SHP77 (cell line): ENCODE measurements around the gene SPP1.
"Not testable (repeated sequence)": the region's sequence is repeated elsewhere in the genome, so short reads cannot be mapped to it uniquely, and the experiment has no call there.

ENCODE experiments used
- DNase-seq, 2 experiments: peaks; one replicate each; lab custom pipeline; 2025; lab: John Stamatoyannopoulos, UW

The SPP1 gene

DNA sequence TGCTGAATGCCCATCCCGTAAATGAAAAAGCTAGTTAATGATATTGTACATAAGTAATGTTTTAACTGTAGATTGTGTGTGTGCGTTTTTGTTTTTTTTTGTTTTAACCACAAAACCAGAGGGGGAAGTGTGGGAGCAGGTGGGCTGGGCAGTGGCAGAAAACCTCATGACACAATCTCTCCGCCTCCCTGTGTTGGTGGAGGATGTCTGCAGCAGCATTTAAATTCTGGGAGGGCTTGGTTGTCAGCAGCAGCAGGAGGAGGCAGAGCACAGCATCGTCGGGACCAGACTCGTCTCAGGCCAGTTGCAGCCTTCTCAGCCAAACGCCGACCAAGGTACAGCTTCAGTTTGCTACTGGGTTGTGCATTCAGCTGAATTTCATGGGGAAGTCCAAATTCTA is at the start of gene SPP1:
SPP1 (plus strand) TSS at position 249 of the 400 bp plus-strand sequence. CDS start 1,182 bp downstream, outside the sequence.
- peak; percentile 80 to 92 for DNase-seq

DNA sequence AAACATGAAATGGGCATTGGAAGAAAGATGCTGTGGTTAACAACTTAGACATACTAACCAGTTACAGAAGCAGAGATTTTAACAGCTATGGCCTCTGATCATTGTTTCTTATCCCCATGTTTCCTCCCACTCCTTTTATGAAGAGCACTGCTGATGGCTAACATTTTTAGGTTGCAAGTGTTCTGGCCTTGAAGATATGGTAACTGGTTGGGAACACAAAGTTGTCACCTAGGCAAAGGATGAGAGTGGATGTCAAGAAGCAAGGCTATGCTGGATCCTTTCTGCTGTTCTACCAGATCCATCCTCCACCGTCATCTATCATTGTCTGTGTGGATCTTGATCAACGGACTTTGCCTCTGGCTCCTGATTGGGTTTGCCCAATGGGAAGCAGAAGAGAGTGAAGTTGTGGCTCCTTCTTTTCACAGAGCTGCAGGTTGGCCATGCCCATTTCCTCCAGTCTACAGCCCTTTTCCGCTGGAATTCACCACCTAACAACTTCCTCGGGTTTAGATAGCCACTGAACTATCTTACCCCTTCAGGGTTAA is 48.9 kb upstream of the SPP1 start:
- no peak for DNase-seq

DNA sequence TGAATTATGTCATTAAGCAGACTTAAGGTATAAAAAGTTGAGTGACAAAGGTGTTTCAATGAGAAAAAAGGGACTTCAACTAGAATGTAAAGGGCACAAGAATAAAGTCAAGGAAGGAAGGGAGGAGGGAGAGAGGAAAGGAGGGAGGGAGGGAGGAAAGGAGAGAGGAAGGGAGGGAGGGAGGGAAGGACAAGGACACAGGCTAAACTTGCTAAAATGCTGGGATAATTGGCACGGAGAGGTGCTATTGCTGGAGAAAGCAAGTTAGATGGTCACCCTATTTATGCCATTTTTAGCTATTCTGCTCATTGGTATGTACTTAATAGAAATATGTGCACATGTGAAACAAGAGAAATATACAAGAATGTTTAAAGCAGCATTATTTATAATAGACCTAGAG is 44.9 kb upstream of the SPP1 start:
- no peak for DNase-seq

DNA sequence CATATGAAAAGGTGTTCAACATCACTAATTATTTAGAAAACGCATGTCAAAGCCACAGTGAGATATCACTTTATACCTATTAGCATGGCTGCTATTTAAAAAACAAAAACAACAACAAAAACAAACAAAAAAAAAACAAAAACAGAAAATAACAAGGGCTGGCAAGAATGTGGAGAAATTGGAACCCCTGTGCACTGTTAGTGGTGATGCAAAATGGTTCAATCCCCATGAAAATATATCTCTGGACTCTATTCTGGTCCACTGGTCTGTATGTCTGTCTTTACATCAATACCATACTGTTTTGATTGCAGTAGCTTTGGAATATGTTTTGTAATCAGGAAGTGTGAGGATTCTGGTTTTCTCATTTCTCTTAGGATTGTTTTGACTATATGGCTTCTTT is 43.6 kb upstream of the SPP1 start:
- DNase-seq = no peak

DNA sequence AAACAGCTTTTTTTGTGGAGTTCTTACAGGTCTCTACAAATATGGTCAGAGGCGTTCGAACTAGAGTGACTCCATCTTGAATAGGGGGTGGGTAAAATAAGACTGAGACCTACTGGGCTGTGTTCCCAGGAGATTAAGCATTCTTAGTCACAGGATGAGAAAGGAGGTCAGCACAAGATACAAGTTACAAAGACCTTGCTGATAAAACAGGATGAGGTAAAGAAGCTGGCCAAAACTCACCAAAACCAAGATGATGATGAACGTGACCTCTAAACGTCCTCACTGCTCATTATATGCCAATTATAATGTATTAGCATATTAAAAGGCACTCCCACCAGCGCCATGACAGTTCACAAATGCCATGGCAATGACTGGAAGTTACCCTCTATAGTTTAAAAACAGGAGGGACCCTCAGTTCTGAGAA is 42.8 kb upstream of the SPP1 start:
- no peak for DNase-seq

DNA sequence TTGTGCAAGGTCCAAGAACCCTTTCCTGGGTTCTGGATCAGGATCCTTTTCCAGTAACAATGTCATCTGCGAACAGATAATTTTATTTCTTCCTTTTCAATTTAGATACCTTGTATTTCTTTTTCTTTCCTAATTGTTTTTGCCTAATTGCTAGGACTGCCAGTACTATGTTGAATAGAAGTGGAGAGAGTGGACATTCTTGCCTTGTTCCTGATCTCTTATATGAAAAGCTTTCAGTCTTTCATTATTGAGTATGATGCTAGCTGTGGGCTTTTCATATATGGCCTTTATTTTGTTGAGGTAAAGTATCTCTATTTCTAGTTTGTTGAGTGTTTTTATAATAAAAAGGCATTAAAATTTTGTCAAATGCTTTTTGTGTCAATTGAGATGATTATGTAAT is 42.2 kb upstream of the SPP1 start:
- DNase-seq = no peak

DNA sequence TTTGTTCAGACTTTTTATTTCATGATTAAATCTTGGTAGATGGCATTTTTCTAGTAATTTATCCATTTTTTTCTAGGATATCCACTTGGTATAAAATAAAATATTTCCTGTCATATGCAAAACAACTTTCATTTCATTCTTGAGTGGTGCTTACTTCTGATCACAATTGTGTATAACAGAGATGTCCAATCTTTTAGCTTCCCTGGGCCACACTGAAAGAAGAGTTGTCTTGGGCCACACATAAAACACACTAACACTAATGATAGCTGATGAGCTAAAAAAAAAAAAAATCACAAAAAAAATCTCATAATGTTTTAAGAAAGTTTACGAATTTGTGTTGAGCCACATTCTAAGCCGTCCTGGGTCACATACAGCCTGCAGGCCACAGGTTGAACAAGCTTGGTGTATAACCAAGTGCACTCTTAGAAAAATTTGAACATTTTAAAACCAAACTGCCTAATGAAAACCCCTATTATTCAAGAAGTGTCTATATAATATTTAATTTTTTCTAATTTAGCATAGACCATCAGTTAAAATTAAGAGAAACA is 41.3 kb upstream of the SPP1 start:
- DNase-seq = no peak

DNA sequence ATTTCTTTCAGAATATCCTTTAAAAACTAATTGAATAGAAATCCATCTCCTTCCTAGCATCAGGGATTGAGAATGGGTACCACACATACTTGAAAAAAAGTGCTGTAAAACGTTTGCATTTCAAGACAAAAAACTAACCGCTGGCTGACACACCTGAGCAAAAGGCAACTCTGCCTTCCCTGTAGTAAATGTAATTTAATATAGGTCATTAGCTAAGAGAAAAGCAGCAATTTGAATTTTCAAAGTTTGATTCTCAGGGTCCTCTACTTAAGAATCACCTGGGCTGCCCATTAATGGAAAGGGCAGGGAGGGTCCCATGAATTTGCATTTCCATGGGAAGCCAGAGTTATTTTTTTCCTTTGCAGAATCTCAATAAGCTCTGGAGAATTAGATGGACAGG is 40.5 kb upstream of the SPP1 start:
- no peak for DNase-seq

DNA sequence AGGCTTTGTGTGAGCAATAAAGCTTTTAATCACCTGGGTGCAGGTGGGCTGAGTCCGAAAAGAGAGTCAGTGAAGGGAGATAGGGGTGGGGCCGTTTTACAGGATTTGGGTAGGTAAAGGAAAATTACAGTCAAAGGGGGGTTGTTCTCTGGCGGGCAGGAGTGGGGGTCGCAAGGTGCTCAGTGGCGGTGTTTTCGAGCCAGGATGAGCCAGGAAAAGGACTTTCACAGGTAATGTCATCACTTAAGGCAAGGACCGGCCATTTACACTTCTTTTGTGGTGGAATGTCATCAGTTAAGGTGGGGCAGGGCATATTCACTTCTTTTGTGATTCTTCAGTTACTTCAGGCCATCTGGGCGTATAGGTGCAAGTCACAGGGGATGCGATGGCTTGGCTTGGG is 39.6 kb upstream of the SPP1 start:
- not testable (repeated sequence) for DNase-seq

DNA sequence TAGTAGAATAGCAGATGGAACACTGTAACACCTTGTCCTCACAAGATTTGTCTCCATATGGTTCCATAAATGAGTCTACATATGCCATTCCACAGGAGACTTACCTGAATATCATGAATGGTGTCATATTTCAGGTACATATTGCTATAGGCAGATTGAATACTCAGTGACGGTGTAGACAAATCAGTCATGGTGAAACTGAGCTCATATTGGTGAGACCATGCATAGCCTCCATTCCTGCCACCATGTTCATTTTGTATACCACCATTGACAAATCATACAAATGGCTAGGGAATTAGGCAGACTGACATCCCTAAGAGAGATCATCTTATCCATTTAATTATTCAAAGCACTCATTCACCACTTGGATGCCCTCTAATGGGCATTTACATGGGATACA is 38.0 kb upstream of the SPP1 start:
- no peak for DNase-seq

DNA sequence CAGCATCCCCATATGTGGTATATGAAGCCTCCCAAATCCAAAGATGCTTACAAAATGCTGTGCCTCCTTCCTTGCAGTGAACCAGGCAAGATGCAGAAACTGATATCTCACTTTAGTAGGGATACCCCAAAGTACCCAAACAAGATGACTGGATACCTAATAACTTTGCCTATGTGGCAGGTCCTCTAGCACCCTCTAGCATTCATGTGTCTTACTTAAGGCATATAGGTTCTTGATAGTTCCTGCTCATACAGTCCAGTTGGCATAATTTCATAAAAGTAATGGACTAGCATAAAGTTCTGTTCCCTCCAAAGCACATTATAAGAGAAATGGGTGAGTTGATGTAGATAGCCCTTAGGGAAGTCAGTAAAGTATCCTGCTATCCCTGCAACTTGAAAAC is 36.8 kb upstream of the SPP1 start:
- DNase-seq = no peak

DNA sequence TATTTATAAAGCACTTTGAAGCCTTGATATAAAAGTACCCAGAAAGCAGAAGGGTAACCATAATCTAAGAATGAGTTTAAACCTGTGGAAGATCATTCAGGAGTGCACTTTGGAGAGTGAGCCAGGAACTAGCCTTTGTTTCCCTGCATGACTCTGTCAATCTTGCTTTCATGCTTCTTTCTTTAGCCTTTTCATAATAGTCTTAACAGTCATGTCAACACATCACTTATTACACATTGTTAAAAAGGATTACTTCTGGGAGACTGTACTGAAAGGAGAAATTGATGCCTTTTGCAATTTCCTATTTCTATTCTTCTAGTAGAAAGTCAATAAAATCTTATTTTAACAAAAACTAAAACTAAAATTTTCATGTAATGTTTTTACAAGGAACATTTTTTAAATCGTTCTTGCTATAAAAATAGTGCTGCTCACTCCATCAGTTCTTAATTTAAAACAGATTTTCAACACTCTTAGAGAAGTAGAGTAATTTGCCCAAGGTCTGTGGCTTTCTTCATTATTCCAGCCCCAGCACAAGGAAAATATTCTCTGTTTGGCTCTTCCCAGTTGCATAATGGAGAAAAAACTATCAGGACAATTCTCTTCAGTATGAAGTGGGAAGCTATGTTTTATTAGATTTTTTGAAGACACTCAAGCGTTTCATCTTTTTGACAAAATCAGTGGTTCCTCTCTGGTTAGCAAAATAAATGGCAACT is 35.4 kb upstream of the SPP1 start:
- no peak for DNase-seq

DNA sequence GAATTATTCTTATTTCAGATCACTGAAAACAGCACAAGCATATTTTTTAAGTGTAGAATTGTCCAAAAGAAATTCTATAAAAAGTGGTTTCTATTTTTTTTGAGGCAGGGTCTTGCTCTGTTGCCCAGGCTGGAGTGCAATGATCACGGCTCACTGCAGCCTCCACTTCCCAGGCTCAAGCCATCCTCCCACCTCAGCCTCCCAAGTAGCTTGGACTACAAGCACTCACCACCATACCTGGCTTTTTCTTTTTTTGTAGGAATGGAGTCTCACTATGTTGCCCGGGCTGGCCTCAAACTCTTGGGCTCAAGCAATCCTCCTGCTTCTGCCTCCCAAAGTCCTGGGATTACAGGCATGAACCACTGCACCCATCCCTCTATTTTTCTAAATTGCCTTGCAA is 34.7 kb upstream of the SPP1 start:
- not testable (repeated sequence) for DNase-seq

DNA sequence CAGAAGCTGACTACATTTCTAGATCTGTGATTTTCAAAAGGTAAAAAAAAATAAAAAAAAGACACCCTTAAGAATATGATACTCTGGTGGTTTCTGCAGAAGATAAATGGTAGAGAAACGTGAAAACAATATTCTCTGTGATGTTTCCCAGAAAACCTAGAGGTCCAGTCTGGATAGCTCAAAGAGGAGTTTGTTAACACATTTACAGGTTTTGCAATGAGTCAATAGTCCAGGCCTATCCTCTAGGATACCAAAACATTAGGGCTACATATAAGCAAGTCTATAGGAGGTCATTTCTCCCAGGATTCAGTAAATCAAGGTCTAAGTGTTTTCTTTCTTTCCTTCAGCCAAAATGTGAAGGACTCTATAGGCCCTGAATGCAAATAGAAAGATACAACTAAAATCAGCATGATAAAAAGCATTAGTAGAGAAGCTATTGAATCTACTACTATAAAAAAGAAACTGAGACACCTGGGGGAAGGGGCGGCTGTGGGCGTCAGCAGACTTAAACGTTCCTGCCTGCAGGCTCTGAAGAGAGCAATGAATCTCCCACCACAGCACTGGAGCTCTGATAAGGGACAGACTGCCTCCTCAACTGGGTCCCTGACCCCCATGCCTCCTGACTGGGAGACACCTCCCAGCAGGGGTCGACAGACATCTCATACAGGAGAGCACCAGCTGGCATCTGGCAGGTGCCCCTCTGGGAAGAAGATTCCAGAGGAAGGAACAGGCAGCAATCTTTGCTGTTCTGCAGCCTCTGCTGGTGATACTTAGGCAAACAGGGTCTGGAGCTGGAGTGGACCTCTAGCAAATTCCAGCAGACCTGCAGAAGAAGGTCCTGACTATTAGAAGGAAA is 33.7 kb upstream of the SPP1 start:
- no peak for DNase-seq

DNA sequence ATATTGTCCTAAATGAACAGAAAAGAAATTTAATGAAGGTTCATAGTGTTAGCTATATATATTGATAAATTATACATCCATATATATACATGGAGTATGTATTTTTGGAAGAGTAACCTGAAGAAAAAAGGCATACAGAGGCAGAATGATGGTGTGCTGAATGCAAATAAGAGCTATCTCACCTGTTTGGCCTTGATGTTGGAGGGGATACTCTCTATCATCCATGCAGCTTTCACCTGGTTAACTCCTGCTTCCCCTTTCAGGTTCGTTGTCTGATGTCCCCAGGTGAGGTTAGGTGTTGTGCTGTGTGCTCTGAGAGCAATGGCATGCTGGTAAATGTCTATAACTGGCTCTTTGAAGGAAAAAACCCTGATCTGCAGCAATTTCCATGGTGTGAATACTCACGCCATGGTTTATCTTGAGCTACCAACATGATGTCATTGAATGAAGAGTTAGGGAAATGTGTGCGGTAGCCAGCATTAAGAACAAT is 31.8 kb upstream of the SPP1 start:
- DNase-seq = no peak

DNA sequence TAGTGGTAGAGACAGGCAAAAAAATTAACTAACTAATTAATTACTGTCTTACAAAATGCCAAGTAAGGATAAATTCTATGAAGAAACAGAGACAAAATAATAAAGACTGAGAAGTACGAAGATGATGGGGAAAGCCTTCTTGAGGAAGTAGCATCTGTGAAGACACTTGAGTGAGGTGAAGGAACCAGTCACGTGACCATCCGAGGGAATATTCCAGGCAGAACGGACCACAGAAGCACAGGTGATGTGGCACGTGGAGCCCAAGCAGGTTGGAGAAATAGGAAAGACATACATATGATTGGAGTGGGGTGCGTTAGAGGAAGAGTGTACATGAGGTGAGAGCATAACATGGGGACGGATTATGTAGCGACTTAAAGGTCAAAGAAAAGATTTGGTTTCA is 30.5 kb upstream of the SPP1 start:
- DNase-seq = no peak

DNA sequence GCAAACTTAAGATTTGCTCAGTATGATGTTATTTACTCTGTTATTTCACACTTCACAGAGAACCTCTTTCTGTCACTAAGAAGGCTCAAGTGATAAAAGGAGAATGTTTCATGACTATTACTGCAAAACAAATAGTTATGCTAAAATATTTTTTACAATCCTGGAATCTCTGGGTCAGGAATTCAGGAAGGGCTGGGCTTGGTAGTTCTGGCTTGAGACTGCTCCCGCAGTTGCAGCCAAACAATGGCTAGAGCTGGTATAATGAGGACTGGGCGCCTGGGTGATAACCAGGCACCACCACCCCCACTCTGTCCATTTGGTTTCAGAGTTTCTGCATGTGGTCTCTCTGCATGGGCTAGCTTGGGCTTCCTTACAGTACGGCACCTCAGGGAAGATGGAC is 28.7 kb upstream of the SPP1 start:
- no peak for DNase-seq

DNA sequence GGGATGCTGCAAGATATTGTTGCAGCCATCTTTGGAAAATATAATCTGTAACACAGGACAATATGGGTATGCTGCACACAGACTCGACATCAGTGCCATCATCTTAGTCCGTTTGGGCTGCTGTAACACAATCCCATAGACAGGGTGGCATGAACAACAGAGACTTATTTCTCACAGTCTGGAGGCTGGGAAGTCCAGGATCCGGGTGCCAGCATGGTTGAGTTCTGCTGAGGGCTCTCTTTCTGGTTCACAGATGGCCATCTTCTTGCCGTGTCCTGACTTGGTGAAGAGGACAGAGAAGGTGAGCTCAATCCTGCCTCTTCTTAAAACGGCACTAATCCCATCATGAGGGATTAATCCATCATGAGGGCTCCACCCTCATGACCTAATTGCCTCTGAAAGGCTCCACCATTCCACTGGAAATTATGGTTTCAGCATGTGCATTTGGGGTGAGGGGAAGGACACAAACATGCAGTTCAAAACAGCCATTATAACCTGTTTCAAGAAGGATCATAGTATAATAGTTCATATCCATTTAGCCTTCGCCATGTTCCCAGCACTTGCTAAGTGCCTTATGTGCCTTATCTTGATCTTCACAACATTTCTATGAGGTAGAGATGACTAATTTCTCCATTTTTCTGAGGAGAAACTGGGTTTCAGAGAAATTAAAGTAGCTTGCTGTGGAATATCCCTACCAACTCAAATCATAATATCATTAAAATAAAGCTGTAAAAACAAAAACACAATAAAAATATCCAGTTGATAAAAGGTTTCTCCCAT is 27.9 kb upstream of the SPP1 start:
- no peak for DNase-seq

DNA sequence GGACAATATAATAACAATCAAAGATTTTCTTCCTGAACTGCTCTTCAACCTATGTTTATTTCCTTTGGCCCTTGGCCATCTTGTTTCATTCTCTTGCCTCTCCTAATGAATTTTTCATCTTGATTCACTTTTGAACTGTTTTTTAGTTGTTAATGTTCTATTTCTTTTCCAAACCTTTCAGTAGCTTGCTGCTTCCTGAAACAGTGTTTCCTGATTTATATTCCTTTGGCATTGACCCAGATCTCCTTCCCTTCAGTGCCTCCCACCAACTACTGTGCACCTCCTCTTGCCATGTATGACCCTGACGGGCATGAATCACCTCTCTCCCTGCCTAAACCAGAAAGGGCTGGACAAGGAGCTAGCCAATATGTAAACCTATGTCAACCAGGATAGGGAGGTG is 25.6 kb upstream of the SPP1 start:
- DNase-seq = peak in 1 of 2 experiments; percentile 1

DNA sequence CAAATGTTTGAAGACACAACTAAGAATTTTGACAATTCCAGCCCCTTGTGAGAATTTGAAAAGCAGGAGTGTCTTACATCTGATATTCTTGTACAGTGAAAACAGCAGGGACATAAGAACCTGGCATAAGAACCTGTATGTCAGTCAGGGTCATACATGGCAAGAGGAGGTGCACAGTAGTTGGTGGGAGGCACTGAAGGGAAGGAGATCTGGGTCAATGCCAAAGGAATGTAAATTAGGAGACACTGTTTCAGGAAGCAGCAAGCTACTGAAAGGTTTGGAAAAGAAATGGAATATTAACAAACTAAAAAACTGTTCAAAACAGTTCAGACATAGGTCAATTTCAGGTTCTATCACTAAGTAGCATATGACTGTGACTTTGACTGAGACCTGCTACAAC is 25.0 kb upstream of the SPP1 start:
- DNase-seq = no peak

DNA sequence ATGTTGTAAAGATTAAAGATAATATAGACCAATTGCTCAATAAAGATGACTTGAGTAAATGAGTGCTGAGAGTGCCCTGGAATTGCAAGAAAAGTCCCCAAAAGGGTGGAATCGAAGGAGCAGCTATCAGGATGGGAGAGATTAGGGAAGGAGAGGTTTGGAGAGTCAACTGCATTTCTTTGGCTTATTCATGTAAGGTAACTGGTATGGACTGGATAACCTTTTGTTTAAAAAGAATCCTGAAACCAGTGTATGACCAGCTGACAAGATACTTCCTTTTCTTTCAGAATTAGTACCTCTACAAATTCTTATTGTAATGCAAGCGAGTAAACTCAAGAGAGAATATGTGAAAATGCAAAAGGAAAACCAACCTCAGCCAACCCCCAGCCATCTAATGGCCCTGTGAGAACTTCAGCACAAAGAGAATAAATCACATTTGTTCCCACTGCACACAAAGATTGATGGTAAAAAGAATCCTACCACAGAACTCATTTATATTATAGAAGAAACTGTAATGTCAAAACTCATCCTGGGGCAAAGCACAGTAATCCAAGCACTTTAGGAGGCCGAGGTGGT is 24.5 kb upstream of the SPP1 start:
- no peak for DNase-seq

DNA sequence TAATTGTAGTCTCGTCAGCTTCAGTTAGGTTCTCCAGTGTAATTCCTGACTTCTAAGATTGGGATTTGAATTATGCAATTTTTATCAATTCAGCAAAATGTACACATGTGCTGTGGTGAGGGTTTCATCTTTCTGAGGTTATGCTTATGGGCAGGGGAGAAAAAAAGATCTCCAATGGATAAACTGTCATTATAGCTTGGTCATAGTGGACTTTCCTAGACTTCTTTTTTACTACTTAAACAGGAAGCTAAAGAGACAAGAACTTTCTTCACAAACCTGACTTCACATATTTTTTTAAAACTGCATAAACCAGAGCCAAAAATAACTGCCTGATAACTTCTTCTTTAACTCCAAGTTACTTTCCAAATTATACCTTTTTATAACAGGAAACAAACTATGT is 21.7 kb upstream of the SPP1 start:
- DNase-seq = no peak
